AML-193 (cell line): Measurements from ENCODE around the gene MAGEA4.

Source experiments
- DNase-seq, 2 experiments: peaks; one replicate each; lab custom pipeline; 2025; lab: John Stamatoyannopoulos, UW

MAGEA4 gene

GRCh38 chrX:151923648-151924047, 11.0 kb downstream of the MAGEA4 start:
- DNase-seq: no peak

GRCh38 chrX:151929126-151929525, 16.4 kb downstream of the MAGEA4 start:
- no peak for DNase-seq

- DNase-seq: no peak
Observed at GRCh38 chrX:151935358-151935757, 22.7 kb downstream of the MAGEA4 start.

GRCh38 chrX:151938172-151938571, 25.5 kb downstream of the MAGEA4 start:
- no peak for DNase-seq

- no peak for DNase-seq
Observed at GRCh38 chrX:151954730-151955129, 42.0 kb downstream of the MAGEA4 start.

- DNase-seq: no peak
Observed at GRCh38 chrX:151958101-151958500, 45.4 kb downstream of the MAGEA4 start.

- no peak for DNase-seq
Observed at GRCh38 chrX:151962034-151962433, 49.3 kb downstream of the MAGEA4 start.

GRCh38 chrX:151966236-151966635, 53.5 kb downstream of the MAGEA4 start:
- no peak for DNase-seq

GRCh38 chrX:151970027-151970426, 57.3 kb downstream of the MAGEA4 start:
- DNase-seq: no peak

- DNase-seq: no peak
Observed at GRCh38 chrX:151970661-151971060, 58.0 kb downstream of the MAGEA4 start.

GRCh38 chrX:151973060-151973661, 60.5 kb downstream of the MAGEA4 start:
- no peak for DNase-seq

- no peak for DNase-seq
Observed at GRCh38 chrX:151973851-151974335, 61.2 kb downstream of the MAGEA4 start.
